ENCODE data around the gene RHAG. TPM values are rescaled to one million over a fixed set of nuclear protein-coding genes. Genes with fewer than 3 reads are reported as not detected.

The RHAG gene
- total RNA-seq, 2 experiments from 2014 or later = not detected

DNA sequence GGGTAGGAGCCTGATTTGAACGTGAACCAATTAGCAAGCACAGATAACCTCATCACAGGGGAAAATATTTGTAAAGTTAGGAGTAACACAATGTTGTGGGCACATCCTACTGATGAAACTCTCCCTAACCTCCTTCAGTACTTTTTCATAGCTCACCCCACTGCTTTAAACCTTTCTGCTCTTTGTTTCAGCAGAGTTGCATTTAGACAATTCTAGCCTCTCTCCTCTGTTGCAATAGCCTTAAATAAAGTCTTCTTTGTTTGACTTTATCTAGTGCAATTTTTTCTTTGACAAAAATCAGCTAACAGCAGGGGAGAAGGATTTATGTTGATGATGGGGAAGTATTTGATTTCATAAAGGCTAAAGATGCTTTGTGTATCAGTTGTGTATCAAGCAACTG lies 72.1 kb downstream of the RHAG start:
- intact Hi-C loops (cut with DNase I, micrococcal nuclease) = no loop called here

DNA sequence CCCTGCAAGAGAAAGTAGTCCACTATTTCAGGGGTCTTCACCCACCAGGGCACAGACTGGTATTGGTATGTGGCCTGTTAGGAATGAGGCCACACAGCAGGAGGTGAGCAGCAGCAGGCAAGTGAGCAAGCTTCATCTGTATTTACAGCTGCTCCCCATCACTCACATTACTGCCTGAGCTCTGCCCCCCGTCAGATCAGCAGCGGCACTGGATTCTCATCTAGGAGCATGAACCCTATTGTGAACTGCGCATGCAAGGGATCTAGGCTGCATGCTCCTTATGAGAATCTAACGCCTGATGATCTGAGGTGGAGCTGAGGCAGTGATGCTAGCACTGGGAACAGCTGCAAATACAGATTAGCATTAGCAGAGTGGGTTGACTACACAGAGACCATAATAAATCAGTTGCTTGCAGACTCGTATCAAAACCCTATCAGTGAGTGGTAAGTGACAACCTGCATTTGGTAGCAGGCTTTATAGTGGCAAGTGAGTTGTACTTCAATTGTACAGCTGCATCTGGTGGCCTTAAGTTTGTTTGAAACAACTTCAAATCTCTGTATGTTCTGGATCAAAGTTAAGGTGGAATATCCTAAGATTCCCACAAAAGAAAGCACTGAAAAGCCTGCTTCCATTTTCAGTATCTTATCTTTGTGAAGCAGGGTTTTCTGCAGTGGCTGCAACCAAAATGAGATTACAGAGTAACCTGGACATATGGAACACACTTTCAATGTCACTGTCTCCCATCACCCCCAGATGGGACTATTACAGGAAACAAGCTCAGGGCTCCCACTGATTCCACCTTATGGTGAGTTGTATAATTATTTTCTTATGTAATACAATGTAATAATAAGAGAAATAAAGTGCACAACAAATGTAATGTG lies 73.4 kb downstream of the RHAG start:
- H3K9me3 Mint-ChIP-seq = no peaks in the 10 kb centered on the region
- intact Hi-C loops (cut with DNase I, micrococcal nuclease) = no loop called here
- H3K27me3 Mint-ChIP-seq = peaks cover 38% of the 10 kb centered on the region
- POLR2A ChIA-PET = no interaction called here
- ATAC-seq (ENCODE audit: poor library complexity) (no peak), DNase-seq (no peak)
- H3K36me3 Mint-ChIP-seq (ENCODE audit: low read depth) = no peaks in the 10 kb centered on the region
- no peak overlapping the region for H3K4me3 ChIP-seq (ENCODE audit: low read length)
- H3K4me3 Mint-ChIP-seq = no peak overlapping the region
- peaks cover 0 to 3% of the 10 kb centered on the region in 2 experiments for H3K27me3 ChIP-seq (ENCODE audit: control insufficient read depth in 1 of 2, insufficient read depth in 2 of 2, low read length in 2 of 2)
- CTCF ChIA-PET = interaction anchor here (1.9 kb wide), 1 partner anchor 31 kb away, joined by 4 read pairs; no protein-coding TSS in a partner anchor
- H3K27ac Mint-ChIP-seq = no peak overlapping the region
- no peak overlapping the region for H3K27ac ChIP-seq (ENCODE audit: low read depth in 1 of 2, low read length in 2 of 2)
- H3K4me1 ChIP-seq (ENCODE audit: insufficient read depth, low read length) = no peaks in the 10 kb centered on the region
- H3K36me3 ChIP-seq (ENCODE audit: insufficient read depth, low read length) = no peaks in the 10 kb centered on the region
- no peaks in the 10 kb centered on the region for H3K9me3 ChIP-seq (ENCODE audit: control insufficient read depth in 1 of 2, insufficient read depth in 1 of 2, low read length in 2 of 2)
- H3K4me1 Mint-ChIP-seq (ENCODE audit: low read depth) = no peaks in the 10 kb centered on the region
- TF ChIP-seq, protein P1, sequence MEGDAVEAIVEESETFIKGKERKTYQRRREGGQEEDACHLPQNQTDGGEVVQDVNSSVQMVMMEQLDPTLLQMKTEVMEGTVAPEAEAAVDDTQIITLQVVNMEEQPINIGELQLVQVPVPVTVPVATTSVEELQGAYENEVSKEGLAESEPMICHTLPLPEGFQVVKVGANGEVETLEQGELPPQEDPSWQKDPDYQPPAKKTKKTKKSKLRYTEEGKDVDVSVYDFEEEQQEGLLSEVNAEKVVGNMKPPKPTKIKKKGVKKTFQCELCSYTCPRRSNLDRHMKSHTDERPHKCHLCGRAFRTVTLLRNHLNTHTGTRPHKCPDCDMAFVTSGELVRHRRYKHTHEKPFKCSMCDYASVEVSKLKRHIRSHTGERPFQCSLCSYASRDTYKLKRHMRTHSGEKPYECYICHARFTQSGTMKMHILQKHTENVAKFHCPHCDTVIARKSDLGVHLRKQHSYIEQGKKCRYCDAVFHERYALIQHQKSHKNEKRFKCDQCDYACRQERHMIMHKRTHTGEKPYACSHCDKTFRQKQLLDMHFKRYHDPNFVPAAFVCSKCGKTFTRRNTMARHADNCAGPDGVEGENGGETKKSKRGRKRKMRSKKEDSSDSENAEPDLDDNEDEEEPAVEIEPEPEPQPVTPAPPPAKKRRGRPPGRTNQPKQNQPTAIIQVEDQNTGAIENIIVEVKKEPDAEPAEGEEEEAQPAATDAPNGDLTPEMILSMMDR (IDR thresholded peaks at IDR 0.05) = no peak

More for the DNA sequence above, 72.1 kb downstream of the RHAG start:
- Mint-ChIP-seq H3K27me3 (peaks cover 38% of the 10 kb centered on the region), H3K27ac (no peak overlapping the region), H3K36me3 (ENCODE audit: low read depth) (no peaks in the 10 kb centered on the region), H3K9me3 (no peaks in the 10 kb centered on the region), H3K4me1 (ENCODE audit: low read depth) (no peaks in the 10 kb centered on the region), H3K4me3 (no peak overlapping the region)
- TF ChIP-seq, protein P1 (IDR thresholded peaks at IDR 0.05) = no peak
- H3K4me1 ChIP-seq (ENCODE audit: insufficient read depth, low read length) = no peaks in the 10 kb centered on the region
- H3K36me3 ChIP-seq (ENCODE audit: insufficient read depth, low read length) = no peaks in the 10 kb centered on the region
- ATAC-seq (ENCODE audit: poor library complexity) (no peak), DNase-seq (no peak)
- no peak overlapping the region for H3K27ac ChIP-seq (ENCODE audit: low read depth in 1 of 2, low read length in 2 of 2)
- H3K9me3 ChIP-seq (ENCODE audit: control insufficient read depth in 1 of 2, insufficient read depth in 1 of 2, low read length in 2 of 2) = no peaks in the 10 kb centered on the region
- H3K4me3 ChIP-seq (ENCODE audit: low read length) = no peak overlapping the region
- ChIA-PET CTCF (no interaction called here), POLR2A (no interaction called here)
- H3K27me3 ChIP-seq (ENCODE audit: control insufficient read depth in 1 of 2, insufficient read depth in 2 of 2, low read length in 2 of 2) = peaks cover 0 to 3% of the 10 kb centered on the region in 2 experiments

DNA sequence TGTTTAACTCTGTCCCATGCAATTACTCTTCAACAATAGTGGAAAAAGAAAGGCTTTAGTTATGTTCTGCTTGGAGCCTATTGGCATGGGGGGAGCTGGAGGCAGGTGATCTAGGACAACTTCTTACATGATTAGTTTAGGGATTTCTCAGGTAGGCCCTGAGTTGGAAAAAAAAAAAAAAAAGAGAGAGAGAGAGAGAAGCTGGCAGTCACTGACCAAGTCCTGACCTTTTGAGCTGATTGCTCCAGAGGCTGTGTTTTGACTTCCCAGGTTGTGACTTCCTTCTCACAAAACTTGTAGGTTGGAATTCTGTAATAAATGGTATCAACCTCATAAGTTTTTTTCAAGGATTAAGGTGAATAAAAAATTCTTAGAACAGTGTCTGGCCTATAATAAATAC lies 78.4 kb downstream of the RHAG start:
- no peaks in the 10 kb centered on the region for H3K9me3 ChIP-seq (ENCODE audit: control insufficient read depth in 1 of 2, insufficient read depth in 1 of 2, low read length in 2 of 2)
- no peaks in the 10 kb centered on the region for H3K4me1 Mint-ChIP-seq (ENCODE audit: low read depth)
- CTCF ChIA-PET = interaction anchor here (0.6 to 0.7 kb wide), 2 partner anchors 43 to 322 kb away, joined by 3 to 4 read pairs; no protein-coding TSS in a partner anchor
- no peak overlapping the region for H3K27ac Mint-ChIP-seq
- H3K4me3 Mint-ChIP-seq = no peak overlapping the region
- H3K9me3 Mint-ChIP-seq = no peaks in the 10 kb centered on the region
- H3K27ac ChIP-seq (ENCODE audit: low read depth in 1 of 2, low read length in 2 of 2) = no peak overlapping the region
- H3K36me3 ChIP-seq (ENCODE audit: insufficient read depth, low read length) = no peaks in the 10 kb centered on the region
- no peaks in the 10 kb centered on the region for H3K36me3 Mint-ChIP-seq (ENCODE audit: low read depth)
- TF ChIP-seq, protein P1 (IDR thresholded peaks at IDR 0.05) = no peak
- DNase-seq (no peak), ATAC-seq (ENCODE audit: poor library complexity) (no peak)
- POLR2A ChIA-PET = no interaction called here
- no peak overlapping the region for H3K4me3 ChIP-seq (ENCODE audit: low read length)
- H3K27me3 ChIP-seq (ENCODE audit: control insufficient read depth in 1 of 2, insufficient read depth in 2 of 2, low read length in 2 of 2) = peaks cover 2 to 3% of the 10 kb centered on the region in 2 experiments
- no peaks in the 10 kb centered on the region for H3K4me1 ChIP-seq (ENCODE audit: insufficient read depth, low read length)
- intact Hi-C loops (cut with DNase I, micrococcal nuclease) = no loop called here
- peaks cover 14% of the 10 kb centered on the region for H3K27me3 Mint-ChIP-seq
